ENCODE data around the gene PTF1A.

The PTF1A gene

DNA sequence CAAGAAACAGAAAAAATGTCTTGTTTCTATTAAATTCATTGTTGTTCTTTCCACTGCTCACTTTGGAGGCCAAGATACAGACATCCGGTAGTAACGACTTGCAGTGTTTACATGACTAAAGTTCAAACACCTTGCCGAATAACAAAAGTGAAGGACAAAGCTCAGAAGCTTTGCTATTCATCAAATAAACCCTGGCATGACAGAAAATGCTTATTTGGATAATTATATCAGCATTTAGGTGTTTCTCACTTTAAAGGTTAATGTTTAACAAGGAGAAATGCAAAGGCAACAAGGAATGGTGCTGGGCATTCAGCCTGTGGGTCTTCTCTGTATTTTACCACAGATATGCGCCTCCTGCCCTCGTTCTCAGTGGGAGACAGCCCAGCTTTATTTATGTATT is 5.4 kb upstream of the PTF1A start:
- no peak for DNase-seq (ENCODE audit: low spot score)

DNA sequence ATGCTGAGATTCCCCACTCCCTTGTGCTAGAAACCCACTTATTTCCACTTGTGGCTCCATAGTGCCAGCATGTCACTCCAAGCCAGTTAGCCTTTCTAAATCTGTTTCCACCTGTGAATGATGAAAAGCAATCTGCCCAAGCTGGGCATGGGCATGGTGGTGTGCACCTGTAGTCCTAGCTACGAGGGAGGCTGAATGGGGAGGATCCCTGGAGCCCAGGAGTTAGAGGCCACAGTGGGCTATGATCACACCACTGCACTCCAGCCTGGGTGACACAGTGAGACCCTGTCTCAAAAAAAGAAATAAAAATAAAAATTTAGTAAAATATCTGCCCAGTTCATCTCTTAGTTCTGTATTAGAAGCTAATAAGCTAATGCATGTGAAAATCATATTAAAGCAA is 5.0 kb upstream of the PTF1A start:
- no peak for DNase-seq (ENCODE audit: low spot score)

DNA sequence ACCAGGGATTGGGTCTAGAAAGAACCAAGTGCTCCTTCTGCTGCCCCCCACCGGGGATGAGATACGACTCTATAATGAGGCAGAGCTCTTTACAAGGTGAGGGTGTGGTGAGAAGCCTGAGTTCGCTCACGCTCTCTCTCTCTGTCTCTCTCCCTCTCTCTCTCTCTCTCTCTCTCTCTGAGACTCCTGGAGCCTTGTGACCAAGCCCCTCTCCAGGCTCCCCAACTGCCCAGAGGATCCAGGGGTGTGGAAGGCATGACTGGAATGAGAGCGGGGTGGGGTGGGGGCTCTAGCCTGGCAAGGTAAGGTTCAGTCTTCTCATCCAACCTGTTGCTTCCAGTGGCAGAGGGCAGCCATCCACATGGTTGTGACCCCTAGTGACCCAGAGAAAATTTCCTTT is 3.1 kb upstream of the PTF1A start:
- no peak for DNase-seq (ENCODE audit: low spot score)

DNA sequence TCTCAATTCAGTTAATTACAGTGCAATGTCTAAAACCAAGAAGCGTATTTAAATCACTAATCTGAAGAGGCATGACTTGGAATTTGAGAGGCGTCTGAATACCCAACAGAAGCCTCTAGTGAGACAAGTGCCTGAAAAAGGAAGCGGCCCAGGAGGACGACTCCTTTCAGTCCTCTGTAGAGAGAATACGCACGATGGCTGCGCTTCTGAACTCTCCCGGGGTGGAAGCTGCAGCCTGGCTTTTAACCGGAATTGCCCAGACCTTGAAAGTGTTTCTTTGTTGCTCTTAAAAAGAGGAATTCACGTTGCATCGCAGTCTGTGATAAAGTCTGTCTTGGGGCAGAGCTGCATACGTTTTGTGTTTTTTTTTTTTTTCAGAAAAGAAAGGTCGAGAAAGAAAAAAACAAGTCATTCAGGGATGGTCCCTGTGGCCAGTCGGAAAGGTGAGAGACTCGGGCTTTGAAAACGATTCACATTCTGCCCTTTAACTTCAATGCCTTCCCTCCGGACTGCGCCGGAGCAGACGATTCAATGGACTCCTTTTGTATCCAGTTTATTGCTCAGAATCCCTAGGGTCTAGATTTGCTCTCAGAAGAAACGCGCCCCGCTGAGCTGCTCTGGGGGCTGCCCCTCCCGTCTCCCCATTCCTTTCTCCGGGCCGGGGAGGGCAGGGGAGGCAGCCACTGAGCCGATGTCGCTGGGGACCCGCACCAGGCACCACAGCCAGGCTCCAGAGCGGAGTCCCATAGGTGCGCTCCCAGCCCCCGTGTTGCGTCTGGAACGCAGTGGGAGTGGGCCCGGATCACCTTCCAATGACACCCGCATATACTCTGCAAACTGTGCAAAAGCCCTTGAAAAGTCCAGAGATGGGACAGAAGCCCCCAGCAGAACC is 994 bp upstream of the PTF1A start:
- no peak for DNase-seq (ENCODE audit: low spot score)

DNA sequence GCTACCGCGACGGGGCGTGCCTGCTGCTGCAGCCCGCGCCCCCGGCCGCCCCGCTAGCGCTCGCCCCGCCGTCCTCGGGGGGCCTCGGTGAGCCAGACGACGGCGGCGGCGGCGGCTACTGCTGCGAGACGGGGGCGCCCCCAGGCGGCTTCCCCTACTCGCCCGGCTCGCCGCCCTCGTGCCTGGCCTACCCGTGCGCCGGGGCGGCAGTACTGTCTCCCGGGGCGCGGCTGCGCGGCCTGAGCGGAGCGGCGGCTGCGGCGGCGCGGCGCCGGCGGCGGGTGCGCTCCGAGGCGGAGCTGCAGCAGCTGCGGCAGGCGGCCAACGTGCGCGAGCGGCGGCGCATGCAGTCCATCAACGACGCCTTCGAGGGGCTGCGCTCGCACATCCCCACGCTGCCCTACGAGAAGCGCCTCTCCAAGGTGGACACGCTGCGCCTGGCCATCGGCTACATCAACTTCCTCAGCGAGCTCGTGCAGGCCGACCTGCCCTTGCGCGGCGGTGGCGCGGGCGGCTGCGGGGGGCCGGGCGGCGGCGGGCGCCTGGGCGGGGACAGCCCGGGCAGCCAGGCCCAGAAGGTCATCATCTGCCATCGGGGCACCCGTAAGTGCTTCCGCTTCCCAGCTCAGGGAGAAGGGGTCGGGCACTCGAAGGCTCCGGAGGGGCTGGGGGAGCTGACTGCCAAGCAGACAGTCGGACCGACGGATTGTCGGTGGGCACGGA is 761 bp downstream of the PTF1A start:
- DNase-seq (ENCODE audit: low spot score), result no peak

DNA sequence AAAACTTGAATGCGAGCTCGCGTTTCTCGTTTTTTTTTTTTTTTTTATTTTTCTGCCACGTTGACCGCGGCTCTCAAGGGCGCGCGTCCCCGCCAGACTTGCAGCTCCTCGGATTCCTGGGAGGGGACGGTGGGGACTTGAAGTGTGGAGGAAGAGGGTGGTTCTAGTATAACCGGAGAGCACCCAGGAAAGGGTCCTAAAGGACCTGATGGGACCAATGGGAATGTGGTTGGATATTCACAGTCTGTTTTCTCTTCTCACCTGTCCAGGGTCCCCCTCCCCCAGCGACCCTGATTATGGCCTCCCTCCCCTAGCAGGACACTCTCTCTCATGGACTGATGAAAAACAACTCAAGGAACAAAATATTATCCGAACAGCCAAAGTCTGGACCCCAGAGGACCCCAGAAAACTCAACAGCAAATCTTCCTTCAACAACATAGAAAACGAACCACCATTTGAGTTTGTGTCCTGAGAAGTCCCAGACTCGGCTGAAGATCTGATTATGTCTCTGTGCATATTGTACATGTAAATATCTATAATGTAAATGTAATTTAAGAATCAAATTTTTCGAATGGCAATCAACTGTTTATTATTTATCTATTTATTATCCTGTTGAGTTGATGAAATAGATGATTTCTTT is 1.4 kb downstream of the PTF1A start:
- DNase-seq (ENCODE audit: low spot score), result no peak

DNA sequence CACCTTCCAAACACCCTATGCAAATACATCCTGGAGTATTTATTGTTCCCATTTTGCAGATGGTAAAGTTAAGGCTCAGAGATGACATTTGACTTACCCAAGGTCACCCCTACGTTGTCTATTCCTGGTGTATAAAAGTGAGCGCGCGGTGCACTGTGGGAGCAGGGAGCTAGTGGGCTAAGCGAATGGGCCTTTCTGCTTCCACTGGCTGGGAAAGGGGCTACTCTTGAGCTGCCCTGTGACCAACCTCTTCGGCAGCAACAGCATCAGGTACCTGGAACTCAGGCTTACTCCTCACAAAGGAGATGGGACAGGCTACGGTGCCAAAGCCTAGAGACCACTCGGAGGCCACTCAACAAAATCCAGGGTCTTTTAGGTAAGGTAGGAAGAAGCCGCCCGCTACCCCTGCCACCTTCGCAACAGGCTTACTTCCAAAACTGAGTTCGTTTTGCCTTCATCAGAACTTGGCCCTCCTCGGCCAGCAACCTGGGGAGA is 2.4 kb downstream of the PTF1A start:
- no peak for DNase-seq (ENCODE audit: low spot score)

DNA sequence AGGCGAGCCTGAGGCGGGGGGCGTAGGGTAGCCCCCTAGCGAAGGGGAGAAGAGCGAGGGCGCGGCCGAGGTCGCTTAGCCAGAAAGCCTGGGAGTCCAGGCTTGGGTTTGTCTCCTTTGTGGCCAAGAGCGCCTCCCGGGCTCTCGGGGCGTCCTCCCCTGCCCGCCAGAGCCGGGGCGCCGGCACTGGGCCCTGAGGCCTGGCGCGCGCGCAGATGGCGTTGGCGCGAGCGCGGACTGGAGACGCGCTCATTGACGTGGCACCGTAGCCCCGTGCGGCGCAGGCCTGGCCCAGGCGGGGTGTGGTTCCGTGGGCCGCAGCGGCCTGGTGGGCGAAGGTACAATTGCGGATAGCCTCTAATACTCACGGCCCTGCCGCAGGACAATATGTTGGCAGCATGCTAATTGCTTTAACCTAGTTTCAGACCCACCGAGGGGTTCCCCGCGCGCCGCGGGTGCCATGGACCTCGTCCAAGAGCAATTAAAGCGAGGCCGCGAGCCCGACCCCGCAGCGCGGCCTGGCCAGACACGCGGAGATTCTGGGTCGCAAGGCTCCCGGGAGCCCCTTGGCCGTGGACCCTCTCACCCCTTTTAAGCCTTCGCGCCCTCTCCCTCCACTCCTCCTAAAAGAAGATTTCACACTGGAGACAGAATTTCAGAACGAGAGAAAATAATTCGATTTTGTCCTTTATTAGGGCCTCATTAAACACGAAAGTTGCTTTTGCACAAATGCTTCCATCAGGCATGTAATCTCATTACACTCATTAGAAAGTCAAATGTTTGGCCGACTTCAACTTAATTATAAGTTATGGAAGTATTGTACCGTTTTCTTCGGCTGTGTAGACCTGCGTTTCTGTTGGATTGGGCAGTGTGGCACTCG is 3.1 kb downstream of the PTF1A start:
- no peak for DNase-seq (ENCODE audit: low spot score)

DNA sequence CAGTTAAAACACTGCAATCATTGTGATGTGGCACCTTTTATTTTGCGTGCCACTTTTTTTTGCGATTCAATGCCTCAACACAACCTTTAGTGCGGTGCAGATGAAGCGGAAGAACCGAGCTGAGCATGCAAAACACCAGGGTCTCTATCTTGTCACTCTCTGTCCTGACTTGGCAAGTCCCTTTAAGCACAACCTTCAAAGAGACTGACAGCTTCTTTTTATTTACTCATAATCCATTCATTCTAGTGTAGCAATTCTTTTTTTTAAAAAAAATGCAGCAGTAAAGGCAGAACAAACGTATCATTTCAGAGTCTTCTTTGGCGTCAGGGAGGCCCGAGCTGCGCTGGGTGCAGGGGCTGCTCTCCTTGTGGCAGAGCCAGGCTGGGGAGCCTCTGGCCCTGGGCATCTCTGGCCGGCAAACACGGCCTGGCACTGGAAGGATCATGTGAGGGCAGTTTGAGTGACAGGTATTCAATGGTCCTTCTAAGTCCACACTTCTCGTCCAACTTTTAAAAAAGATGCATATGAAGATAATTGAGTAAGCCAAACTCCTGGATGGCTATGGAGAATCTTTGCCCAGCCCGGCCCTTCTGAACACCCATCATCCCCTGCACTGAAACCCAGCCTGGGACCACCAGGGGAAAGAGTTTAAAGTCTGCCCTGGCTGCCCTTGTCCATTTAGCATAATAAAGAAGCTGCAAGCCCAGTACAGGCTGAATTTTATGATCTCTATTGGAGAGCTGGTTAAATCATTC is 3.9 kb downstream of the PTF1A start:
- DNase-seq (ENCODE audit: low spot score), result peak; percentile 8

DNA sequence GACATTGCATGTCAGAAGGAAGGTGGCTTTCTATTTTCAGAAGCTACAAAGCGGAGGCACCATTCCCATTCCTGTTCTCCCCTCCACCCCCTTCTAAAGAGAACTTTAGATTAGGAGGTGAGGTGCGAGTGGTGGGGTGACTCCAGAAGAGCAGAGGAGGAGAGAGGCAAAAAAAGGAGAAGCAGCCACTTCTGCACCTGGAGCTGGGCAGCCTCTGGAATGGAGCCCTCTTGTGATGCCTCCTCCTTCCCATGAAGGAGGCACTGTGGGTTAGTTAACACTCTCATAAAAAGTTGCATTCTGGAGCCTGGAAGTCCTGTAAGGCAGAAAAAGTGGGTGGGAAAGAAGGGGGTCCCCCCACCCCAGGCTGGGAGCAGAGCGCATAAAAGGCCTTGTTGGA is 4.8 kb downstream of the PTF1A start:
- DNase-seq (ENCODE audit: low spot score), result no peak

DNA sequence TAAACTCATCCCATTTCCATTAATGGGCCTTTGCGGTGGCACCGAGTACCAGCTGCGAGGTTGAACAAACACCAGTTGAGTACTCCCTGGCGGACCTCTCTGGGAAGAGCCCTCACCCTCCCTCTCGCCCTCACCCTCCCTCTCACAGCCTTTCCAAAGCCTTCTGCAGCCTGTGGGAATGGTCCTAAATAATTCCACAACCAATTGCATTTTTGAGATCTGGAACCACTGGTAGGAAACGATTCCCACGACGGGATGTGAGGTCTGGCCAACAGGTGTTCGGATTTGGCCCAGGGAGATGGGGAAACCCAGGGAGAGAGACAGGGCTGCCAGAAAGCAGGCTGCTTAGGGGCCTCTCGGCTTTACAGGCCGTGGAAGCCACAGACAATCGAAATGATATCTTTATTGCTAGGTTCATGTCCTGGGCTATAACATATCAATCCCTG is 5.3 kb downstream of the PTF1A start:
- no peak for DNase-seq (ENCODE audit: low spot score)

DNA sequence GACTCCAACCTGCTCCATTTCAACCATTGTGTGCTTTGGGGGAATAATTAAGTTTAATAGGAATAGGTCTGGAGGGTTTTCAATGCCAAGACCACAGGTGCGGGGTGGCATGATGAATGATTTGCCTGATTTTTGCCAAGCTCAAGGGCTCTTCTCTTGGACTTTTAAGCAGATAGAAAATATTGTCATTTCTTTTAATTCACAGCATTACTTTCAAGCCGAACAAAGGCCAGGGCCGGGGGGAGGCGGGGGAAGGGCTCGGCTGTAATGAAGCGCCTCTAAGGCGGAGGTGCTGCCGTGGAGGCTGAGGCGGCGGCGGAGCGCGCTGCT is 6.5 kb downstream of the PTF1A start:
- DNase-seq (ENCODE audit: low spot score), result no peak

DNA sequence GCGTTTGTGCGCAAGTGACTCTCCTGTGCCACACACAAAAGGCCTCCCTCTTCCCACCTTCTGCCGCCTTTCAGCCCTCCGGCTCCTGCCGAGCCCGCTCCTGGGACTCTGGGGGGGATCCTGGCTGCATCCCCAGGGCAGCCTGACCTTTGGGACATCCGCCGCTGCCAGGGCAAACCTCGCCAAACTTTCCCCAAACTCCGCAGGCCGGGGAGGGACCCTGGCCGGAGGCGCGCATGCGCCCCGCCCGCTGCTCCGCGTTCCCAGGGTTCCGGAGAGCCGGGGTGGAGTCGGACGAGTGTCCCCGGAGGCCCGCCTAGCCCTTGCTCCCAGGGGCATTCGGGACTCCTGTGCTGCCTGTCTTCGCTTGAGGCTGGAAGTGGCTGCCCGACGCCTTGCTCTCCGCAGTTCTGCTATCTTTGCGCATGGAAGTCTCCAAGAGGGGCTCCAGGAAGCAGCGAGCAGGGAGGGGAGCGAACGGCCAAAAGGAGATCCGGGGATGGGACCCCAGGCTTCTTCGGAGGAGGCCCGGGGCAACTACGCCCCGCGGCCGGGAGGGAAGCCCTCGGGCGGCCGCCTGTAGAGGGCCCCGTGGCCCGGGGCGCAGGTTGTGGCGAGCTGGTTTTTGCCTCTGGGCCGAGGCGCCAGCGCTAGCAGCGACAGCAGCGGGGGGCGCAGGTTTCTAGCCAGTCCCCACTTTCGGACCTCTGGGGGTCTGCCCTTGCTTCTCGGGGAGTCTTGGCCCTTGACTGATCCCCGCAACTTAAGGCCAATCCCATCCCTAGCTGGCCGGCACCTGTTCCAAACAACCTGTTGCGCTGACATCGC is 7.0 kb downstream of the PTF1A start:
- no peak for DNase-seq (ENCODE audit: low spot score)

DNA sequence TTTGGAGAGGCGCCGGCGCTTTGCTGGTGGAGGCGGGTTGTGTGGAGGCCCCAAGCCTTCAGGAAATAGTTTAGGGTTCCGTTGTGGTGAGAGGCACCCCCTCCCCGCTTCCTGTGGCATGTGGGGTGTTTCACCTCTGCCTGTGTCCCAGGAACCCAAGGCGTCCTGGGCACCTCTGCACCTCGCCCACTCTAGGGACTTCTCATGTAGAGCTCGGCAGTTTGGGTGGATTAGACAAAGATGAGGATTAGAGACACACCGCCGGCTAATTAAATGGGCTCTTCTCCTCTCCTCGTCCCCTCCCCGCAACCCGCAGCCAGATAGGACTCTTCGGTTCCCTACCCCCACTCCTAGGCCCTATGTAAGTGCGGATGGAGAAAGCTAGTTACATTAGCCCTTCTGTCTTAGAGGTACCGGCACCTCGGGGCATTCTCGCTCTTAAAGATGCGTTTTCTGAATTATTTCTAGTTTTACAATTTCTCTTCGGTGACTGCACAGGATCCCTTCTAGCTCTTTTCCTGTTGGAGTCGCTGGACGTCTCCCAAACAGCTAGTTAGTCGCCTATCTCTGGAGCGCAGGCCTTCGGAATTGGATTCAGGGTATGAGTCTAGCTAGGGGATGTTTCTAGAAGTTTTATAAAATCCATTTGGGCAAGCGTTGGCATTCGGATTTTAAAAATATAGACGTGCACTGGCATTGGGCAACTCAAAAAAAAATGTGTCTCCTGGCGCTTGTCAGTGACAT is 7.8 kb downstream of the PTF1A start:
- DNase-seq (ENCODE audit: low spot score), result no peak

DNA sequence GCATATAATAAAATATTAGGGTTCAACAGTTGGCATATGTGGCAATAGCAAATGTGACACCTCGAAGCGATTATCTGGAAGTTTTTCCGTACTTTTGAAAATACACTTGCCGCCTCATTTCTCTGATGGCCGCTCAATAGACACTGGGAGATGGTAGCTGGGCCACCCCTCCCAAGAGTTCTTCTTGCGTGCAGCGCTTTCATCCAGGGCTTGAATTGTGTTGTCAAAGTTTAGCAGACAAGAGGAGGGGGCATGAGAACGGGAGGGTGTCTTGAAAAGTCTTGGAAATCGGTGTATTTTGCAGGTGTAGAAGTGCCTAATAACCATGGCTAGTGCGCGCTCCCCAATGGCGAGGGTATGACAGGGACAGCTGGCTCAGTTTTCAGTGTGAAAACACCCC is 8.5 kb downstream of the PTF1A start:
- no peak for DNase-seq (ENCODE audit: low spot score)

DNA sequence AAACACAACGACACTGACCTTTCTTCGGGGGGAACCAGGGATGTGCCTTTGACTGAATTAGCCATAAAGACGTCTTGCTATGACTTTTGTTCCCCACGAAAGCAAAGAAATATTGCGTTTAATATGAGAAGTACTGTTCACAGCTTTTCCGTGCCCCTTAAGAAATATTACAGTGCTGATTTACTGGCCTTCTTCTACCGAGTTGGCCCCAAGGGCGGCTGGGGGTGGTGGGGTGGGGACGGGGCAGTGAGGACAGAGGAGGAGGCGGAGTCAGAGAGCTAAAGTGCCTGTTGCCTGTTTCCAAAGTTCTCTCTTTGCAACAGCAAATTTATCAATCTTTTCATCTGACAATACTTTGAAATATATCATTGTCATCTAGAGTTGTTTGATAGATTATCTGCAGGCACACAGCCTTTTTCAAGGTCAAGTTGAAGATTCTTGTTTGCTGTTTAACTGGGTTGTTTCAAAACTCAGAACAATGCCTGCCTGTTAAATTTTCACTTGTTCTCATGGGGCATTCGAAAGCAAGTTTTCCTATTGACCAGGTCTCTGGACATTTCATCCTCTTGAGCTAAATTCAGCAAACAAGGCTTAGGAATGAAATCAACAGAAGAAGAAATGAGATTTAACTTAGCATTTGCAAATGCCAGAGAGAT is 9.0 kb downstream of the PTF1A start:
- DNase-seq (ENCODE audit: low spot score), result no peak

DNA sequence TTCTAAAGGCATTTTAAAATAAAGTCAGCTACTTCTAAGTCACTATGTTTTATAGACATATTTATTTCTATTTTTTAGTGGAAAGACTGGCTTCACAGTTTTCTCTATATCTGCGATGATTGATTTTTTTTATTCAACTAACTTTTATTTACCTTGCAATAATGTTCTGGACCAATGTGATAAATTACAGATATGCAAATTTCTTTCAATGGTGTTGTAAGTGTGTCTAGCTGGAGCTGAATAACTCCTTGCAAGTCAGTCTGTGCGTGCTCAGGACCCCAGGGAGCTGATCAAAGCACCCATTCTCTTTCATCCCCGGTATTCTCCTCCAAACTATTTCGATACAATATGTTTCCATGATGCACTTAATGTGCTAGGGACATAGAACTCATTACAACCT is 9.7 kb downstream of the PTF1A start:
- DNase-seq (ENCODE audit: low spot score), result no peak

DNA sequence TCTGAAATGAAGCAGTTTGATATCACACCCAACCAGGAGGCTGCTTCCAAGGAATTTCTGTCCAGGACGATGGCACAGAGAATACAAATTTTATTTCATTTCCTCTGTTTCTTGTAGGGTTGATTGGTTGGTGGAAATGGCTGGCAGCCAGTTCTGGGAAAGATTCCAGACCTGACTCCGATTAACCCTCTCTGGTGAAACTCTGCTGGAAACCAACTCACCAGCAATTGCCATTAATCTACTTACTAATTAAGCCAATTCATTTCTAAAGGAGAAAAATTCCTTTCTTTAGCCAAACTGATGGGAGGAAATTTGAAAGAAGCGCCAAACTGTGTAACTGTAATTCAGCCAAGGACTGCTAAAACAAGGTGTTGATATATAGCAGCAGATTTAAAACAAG is 10.7 kb downstream of the PTF1A start:
- no peak for DNase-seq (ENCODE audit: low spot score)
